GM21515 (cell line): Measurements from ENCODE around the gene ZNF738.

Experiments
- ATAC-seq: cut with Tn5 transposase; IDR thresholded peaks from one replicate; pipeline ENCODE4 v1.9.1; 2021; ENCODE audit not compliant: unreplicated experiment

The ZNF738 gene

DNA sequence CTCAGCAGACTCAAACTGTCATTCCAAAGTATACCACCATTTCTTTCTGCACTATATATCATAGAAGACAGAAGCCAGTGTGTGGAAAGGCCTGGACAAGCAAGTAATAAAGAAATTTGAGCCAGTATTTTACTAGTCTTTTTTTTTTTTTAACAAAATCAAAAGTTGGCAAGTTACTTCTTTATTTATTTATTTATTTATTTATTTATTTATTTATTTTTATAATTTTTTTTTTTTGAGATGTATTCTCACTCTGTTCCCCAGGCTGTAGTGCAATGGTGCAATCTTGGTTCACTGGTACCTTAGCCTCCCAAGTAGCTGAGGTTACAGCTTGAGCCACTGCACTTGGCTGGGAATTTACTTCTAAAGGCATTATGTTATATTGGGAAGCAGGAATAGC lies 63.4 kb downstream of the ZNF738 start:
- ATAC-seq, result no peak

DNA sequence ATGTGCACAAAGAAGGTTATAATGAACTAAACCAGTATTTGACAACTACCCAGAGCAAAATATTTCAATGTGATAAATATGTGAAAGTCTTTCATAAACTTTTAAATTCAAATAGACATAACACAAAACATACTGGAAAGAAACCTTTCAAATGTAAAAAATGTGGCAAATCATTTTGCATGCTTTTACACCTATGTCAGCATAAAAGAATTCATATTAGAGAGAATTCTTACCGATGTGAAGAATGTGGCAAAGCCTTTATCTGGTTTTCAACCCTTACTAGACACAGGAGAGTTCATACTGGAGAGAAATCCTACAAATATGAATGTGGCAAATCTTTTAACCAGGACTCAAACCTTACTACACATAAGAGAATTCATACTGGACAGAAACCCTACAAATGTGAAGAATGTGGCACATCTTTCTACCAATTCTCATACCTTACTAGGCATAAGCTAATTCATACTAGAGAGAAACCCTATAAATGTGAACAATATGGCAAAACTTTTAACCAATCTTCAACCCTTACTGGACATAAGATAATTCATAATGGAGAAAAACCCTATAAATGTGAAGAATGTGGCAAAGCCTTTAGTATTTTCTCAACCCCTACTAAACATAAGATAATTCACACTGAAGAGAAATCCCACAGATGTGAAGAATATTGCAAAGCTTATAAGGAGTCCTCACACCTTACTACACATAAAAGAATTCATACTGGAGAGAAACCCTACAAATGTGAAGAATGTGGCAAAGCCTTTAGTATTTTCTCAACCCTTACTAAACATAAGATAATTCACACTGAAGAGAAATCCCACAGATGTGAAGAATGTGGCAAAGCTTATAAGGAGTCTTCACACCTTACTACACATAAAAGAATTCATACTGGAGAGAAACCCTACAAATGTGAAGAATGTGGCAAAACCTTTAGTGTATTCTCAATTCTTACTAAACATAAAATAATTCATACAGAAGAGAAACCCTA lies 64.5 kb downstream of the ZNF738 start:
- no peak for ATAC-seq
